Breast epithelium (tissue), 3 donors: Measurements from ENCODE around the gene PHF21A.

ENCODE experiments used
- POLR2A ChIP-seq: fragments of 450-650 bp; IDR thresholded peaks from one replicate; pipeline ENCODE4 v1.6.1; 2016; ENCODE audit warnings: antibody characterized with exemption, mild to moderate bottlenecking, moderate library complexity
- TF ChIP-seq, protein P1 (sequence below), 3 donors: fragments of 450-650 bp; IDR thresholded peaks; one replicate each; pipeline ENCODE4 v1.5.1; 2016 to 2017; ENCODE audit warnings: antibody characterized with exemption in 3 of 3, mild to moderate bottlenecking in 3 of 3, moderate library complexity in 3 of 3

DNA sequence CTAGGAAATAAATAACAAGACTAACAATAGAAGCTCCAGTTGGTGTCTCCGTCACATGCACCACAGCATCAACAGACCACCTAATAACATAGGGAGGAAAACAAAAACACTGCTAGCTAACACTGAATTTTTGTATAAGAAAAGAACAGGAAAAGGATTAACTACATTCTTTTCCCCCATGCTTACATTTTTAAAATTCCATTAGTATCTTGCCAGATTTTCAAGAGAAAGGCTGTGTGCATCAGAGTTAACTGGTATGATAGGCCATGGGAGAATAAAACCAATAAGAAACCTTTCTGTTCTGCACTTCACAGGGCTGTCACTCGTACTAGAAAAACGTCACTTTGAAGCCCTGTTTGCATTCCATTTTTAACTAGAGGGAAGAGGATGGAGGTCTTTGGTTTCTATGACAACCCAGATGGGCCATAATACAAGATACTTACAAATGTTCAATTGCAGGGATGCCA, 119.8 kb downstream of the PHF21A start:
- TF ChIP-seq, protein P1, sequence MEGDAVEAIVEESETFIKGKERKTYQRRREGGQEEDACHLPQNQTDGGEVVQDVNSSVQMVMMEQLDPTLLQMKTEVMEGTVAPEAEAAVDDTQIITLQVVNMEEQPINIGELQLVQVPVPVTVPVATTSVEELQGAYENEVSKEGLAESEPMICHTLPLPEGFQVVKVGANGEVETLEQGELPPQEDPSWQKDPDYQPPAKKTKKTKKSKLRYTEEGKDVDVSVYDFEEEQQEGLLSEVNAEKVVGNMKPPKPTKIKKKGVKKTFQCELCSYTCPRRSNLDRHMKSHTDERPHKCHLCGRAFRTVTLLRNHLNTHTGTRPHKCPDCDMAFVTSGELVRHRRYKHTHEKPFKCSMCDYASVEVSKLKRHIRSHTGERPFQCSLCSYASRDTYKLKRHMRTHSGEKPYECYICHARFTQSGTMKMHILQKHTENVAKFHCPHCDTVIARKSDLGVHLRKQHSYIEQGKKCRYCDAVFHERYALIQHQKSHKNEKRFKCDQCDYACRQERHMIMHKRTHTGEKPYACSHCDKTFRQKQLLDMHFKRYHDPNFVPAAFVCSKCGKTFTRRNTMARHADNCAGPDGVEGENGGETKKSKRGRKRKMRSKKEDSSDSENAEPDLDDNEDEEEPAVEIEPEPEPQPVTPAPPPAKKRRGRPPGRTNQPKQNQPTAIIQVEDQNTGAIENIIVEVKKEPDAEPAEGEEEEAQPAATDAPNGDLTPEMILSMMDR (IDR thresholded peaks at IDR 0.05), result no peak
- no peak for TF ChIP-seq POLR2A
